ENCODE results near the gene PRKN. TPM values are rescaled to one million over a fixed set of nuclear protein-coding genes. Genes with fewer than 3 reads are reported as not detected.

Gene PRKN
- total RNA-seq, 1 experiment from 2014 or later = 2.0 TPM

DNA sequence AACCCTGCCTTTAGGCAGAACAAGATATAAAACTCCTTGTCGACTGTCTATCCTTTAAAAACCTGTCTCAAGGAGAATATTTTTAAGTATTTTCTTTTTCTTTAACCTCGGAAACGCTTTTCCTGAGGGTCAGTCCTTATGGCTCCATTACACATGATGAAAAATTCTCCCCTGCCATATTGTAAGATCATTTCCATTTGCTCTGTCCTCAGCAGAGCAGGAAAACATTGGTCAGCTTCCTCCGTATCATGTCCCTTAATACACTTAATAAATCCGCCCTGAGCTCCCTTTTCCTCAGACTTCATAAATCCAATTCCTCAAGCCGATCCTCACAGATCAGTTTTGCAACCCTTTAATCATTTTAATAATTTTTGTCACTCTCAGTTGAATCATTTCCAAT, 1219.2 kb downstream of the PRKN start:
- Histone ChIP-seq H2AK5ac (ENCODE audit: insufficient read length, low read length) (no peak overlapping the region), H3K9me3 (ENCODE audit: control insufficient read depth, low read depth, low read length) (no peaks in the 10 kb centered on the region), H3K23me2 (ENCODE audit: insufficient read length, low read depth, low read length, poor library complexity, severe bottlenecking) (no peaks in the 10 kb centered on the region), H2BK20ac (ENCODE audit: low read depth, low read length, poor library complexity, severe bottlenecking) (no peak overlapping the region), H3T11ph (ENCODE audit: low read length) (no peak overlapping the region), H2AFZ (ENCODE audit: low read length) (no peak overlapping the region), H3K79me1 (ENCODE audit: insufficient read depth, low read depth, low read length, poor library complexity, severe bottlenecking) (no peaks in the 10 kb centered on the region), H4K5ac (ENCODE audit: insufficient read length, low read depth, low read length) (no peak overlapping the region), H4K20me1 (ENCODE audit: control insufficient read depth, insufficient read depth, insufficient read length) (no peaks in the 10 kb centered on the region), H4K8ac (replicated peaks; ENCODE audit: insufficient read length, low read depth, low read length) (no peak overlapping the region), H2BK5ac (ENCODE audit: insufficient read length, low read length) (no peak overlapping the region), H3K4ac (ENCODE audit: low read depth, low read length) (no peak overlapping the region), H3K79me2 (ENCODE audit: insufficient read depth, low read length) (no peaks in the 10 kb centered on the region), H2BK15ac (ENCODE audit: low read depth, low read length) (no peak overlapping the region), H3K56ac (ENCODE audit: insufficient read length, low read depth, low read length) (no peak overlapping the region), H3K23ac (ENCODE audit: insufficient read length, low read depth, low read length) (no peak overlapping the region), H3K4me1 (ENCODE audit: insufficient read depth, low read length) (no peaks in the 10 kb centered on the region), H3K4me2 (ENCODE audit: insufficient read depth, insufficient read length, low read length) (no peak overlapping the region), H3K27ac (ENCODE audit: insufficient read length, low read depth, low read length) (no peak overlapping the region), H3K18ac (ENCODE audit: insufficient read length, low read depth, low read length) (no peak overlapping the region), H3K14ac (ENCODE audit: insufficient read depth, low read length) (no peak overlapping the region), H2BK12ac (ENCODE audit: insufficient read length, low read depth, low read length) (no peak overlapping the region), H2BK120ac (ENCODE audit: low read depth, low read length, poor library complexity, severe bottlenecking) (no peak overlapping the region), H4K91ac (ENCODE audit: insufficient read length, low read depth, low read length) (no peak overlapping the region), H3K9ac (ENCODE audit: extremely low read depth, insufficient read length, low read length) (no peak overlapping the region), H3K27me3 (ENCODE audit: insufficient read depth, low read length) (no peaks in the 10 kb centered on the region)
- TF ChIP-seq, protein P1, sequence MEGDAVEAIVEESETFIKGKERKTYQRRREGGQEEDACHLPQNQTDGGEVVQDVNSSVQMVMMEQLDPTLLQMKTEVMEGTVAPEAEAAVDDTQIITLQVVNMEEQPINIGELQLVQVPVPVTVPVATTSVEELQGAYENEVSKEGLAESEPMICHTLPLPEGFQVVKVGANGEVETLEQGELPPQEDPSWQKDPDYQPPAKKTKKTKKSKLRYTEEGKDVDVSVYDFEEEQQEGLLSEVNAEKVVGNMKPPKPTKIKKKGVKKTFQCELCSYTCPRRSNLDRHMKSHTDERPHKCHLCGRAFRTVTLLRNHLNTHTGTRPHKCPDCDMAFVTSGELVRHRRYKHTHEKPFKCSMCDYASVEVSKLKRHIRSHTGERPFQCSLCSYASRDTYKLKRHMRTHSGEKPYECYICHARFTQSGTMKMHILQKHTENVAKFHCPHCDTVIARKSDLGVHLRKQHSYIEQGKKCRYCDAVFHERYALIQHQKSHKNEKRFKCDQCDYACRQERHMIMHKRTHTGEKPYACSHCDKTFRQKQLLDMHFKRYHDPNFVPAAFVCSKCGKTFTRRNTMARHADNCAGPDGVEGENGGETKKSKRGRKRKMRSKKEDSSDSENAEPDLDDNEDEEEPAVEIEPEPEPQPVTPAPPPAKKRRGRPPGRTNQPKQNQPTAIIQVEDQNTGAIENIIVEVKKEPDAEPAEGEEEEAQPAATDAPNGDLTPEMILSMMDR (conservative IDR thresholded peaks at IDR 0.05) = no peak
- WGBS (ENCODE audit: extremely low coverage, insufficient read length, low lambda C conversion rate) = no CpG with 5 or more reads among the region's 6 CpGs
- no peak for DNase-seq
- Mint-ChIP-seq H3K9me3 (no peaks in the 10 kb centered on the region; a peak in 1 of 5 replicates), H3K4me1 (no peaks in the 10 kb centered on the region), H3K27me3 (ENCODE audit: low read depth) (no peaks in the 10 kb centered on the region), H3K36me3 (ENCODE audit: insufficient read depth in 1 of 3, low read depth in 3 of 3) (no peaks in the 10 kb centered on the region), H3K4me3 (no peak overlapping the region), H3K27ac (no peak overlapping the region)
